Natural killer cell treated with Interleukin-12 subunit alpha and Interleukin-12 subunit beta and Interleukin-15 and Interleukin-18, amount 100 ng/mL, for 72 hours (primary cell): ENCODE measurements around the gene TMPRSS5. TPM values are rescaled to one million over a fixed set of nuclear protein-coding genes. Genes with fewer than 3 reads are reported as not detected.
"Not testable (repeated sequence)": the region's sequence is repeated elsewhere in the genome, so short reads cannot be mapped to it uniquely, and the experiment has no call there.

Source experiments
- ATAC-seq, 2 donors: fragments of 150-1000 bp; cut with Tn5 transposase in 1 of 2; sonication (Bioruptor Pico), chemical (Tn5 transposase) in 1 of 2; 2 replicates each; pipeline ENCODE4 v1.10.0; 2021
- DNase-seq: peaks from one replicate; pipeline ENCODE4 v3.0.0; 2022; ENCODE audit warnings: low spot score
- H3K27ac Mint-ChIP-seq, 2 donors: 1 replicate in 1 of 2; 2 replicates in 1 of 2; pipeline ENCODE4 v1.8.0; 2022; ENCODE audit warnings: mixed read lengths in 2 of 2, mild to moderate bottlenecking in 1 of 2, moderate library complexity in 1 of 2
- H3K27me3 Mint-ChIP-seq, 2 donors: 1 replicate in 1 of 2; 2 replicates in 1 of 2; pipeline ENCODE4 v1.8.0; 2022; ENCODE audit warnings: mixed read lengths in 2 of 2
- H3K36me3 Mint-ChIP-seq: one replicate; pipeline ENCODE4 v1.8.0; 2022; ENCODE audit warnings: mixed read lengths
- H3K4me1 Mint-ChIP-seq, 2 donors: 1 replicate in 1 of 2; 2 replicates in 1 of 2; pipeline ENCODE4 v1.8.0; 2022; ENCODE audit warnings: low read depth in 2 of 2, mixed read lengths in 2 of 2, mild to moderate bottlenecking in 1 of 2
- H3K4me3 Mint-ChIP-seq: one replicate; pipeline ENCODE4 v1.8.0; 2022; ENCODE audit warnings: mixed read lengths
- H3K9me3 Mint-ChIP-seq: 2 replicates; pipeline ENCODE4 v1.8.0; 2022; ENCODE audit warnings: mixed read lengths
- total RNA-seq, 2 donors: library from RNA; stranded (reverse); gene quantifications; one replicate each; pipeline ENCODE4 v1.2.3, GENCODE V29; 2022

Gene TMPRSS5
- total RNA-seq, 2 donors from 2014 or later = 0.38 to 2.1 TPM

- not testable (repeated sequence) for H3K4me3 Mint-ChIP-seq, H3K9me3 Mint-ChIP-seq, DNase-seq, H3K36me3 Mint-ChIP-seq, H3K27me3 Mint-ChIP-seq, H3K27ac Mint-ChIP-seq, H3K4me1 Mint-ChIP-seq, ATAC-seq
Measured at GRCh38 chr11:113720478-113720877, 14.4 kb upstream of the TMPRSS5 start.

GRCh38 chr11:113715882-113716625, 9.9 kb upstream of the TMPRSS5 start:
- H3K9me3 Mint-ChIP-seq = no peaks in the 10 kb centered on the region
- ATAC-seq (no peak), DNase-seq (no peak)
- H3K4me1 Mint-ChIP-seq = no peaks in the 10 kb centered on the region
- H3K4me3 Mint-ChIP-seq = no peak overlapping the region
- H3K27me3 Mint-ChIP-seq = no peaks in the 10 kb centered on the region
- peaks cover 6% of the 10 kb centered on the region for H3K36me3 Mint-ChIP-seq
- no peak overlapping the region for H3K27ac Mint-ChIP-seq

- Mint-ChIP-seq H3K36me3 (peaks cover 6% of the 10 kb centered on the region), H3K4me1 (no peaks in the 10 kb centered on the region), H3K9me3 (no peaks in the 10 kb centered on the region), H3K27ac (no peak overlapping the region), H3K4me3 (no peak overlapping the region), H3K27me3 (no peaks in the 10 kb centered on the region)
- no peak for DNase-seq
- ATAC-seq = no peak
Measured at GRCh38 chr11:113715273-113715672, 9.2 kb upstream of the TMPRSS5 start.

GRCh38 chr11:113710989-113711388, 4.9 kb upstream of the TMPRSS5 start:
- H3K4me1 Mint-ChIP-seq = no peaks in the 10 kb centered on the region
- DNase-seq (no peak), ATAC-seq (no peak)
- H3K36me3 Mint-ChIP-seq = peaks cover 32% of the 10 kb centered on the region
- H3K9me3 Mint-ChIP-seq = peaks cover 7% of the 10 kb centered on the region
- no peak overlapping the region for H3K27ac Mint-ChIP-seq
- no peaks in the 10 kb centered on the region for H3K27me3 Mint-ChIP-seq
- no peak overlapping the region for H3K4me3 Mint-ChIP-seq

GRCh38 chr11:113703551-113703950, 2.6 kb downstream of the TMPRSS5 start:
- not testable (repeated sequence) for H3K4me3 Mint-ChIP-seq, H3K27me3 Mint-ChIP-seq, H3K9me3 Mint-ChIP-seq, H3K4me1 Mint-ChIP-seq, H3K27ac Mint-ChIP-seq, DNase-seq, ATAC-seq
- H3K36me3 Mint-ChIP-seq = peaks cover 16% of the 10 kb centered on the region

- Mint-ChIP-seq H3K27ac (no peak overlapping the region), H3K36me3 (no peaks in the 10 kb centered on the region), H3K27me3 (no peaks in the 10 kb centered on the region), H3K4me3 (no peak overlapping the region), H3K9me3 (peaks cover 3% of the 10 kb centered on the region), H3K4me1 (no peaks in the 10 kb centered on the region)
- no peak for ATAC-seq
- DNase-seq = no peak
Measured at GRCh38 chr11:113701491-113701890, 4.6 kb downstream of the TMPRSS5 start.

- no peak overlapping the region for H3K27ac Mint-ChIP-seq
- H3K9me3 Mint-ChIP-seq = no peaks in the 10 kb centered on the region
- no peak for DNase-seq
- peaks cover 0 to 13% of the 10 kb centered on the region in 2 donors for H3K4me1 Mint-ChIP-seq
- ATAC-seq = no peak
- no peaks in the 10 kb centered on the region for H3K27me3 Mint-ChIP-seq
- no peak overlapping the region for H3K4me3 Mint-ChIP-seq
- H3K36me3 Mint-ChIP-seq = no peaks in the 10 kb centered on the region
Measured at GRCh38 chr11:113698515-113698914, 7.6 kb downstream of the TMPRSS5 start.

GRCh38 chr11:113697756-113698407, 8.2 kb downstream of the TMPRSS5 start:
- no peak overlapping the region for H3K4me3 Mint-ChIP-seq
- no peak for ATAC-seq
- H3K36me3 Mint-ChIP-seq = no peaks in the 10 kb centered on the region
- no peak overlapping the region for H3K27ac Mint-ChIP-seq
- H3K9me3 Mint-ChIP-seq = no peaks in the 10 kb centered on the region
- DNase-seq = no peak
- no peaks in the 10 kb centered on the region for H3K27me3 Mint-ChIP-seq
- peaks cover 0 to 13% of the 10 kb centered on the region in 2 donors for H3K4me1 Mint-ChIP-seq

- ATAC-seq = no peak
- H3K27me3 Mint-ChIP-seq = no peaks in the 10 kb centered on the region
- H3K4me1 Mint-ChIP-seq = peaks cover 0 to 13% of the 10 kb centered on the region in 2 donors
- H3K9me3 Mint-ChIP-seq = no peaks in the 10 kb centered on the region
- H3K36me3 Mint-ChIP-seq = no peaks in the 10 kb centered on the region
- no peak overlapping the region for H3K27ac Mint-ChIP-seq
- H3K4me3 Mint-ChIP-seq = no peak overlapping the region
- DNase-seq = no peak
Measured at GRCh38 chr11:113697111-113697510, 9.0 kb downstream of the TMPRSS5 start.

GRCh38 chr11:113695207-113695606, 10.9 kb downstream of the TMPRSS5 start:
- peak overlapping the region in 1 of 2 donors; percentile 45 for H3K27ac Mint-ChIP-seq
- ATAC-seq = peak; percentile 63 to 70
- H3K9me3 Mint-ChIP-seq = no peaks in the 10 kb centered on the region
- no peaks in the 10 kb centered on the region for H3K36me3 Mint-ChIP-seq
- H3K4me3 Mint-ChIP-seq = peak overlapping the region; percentile 37
- H3K4me1 Mint-ChIP-seq = peaks cover 0 to 13% of the 10 kb centered on the region in 2 donors
- no peak for DNase-seq
- H3K27me3 Mint-ChIP-seq = no peaks in the 10 kb centered on the region

GRCh38 chr11:113694390-113694789, 11.7 kb downstream of the TMPRSS5 start:
- Mint-ChIP-seq H3K4me1 (peaks cover 0 to 13% of the 10 kb centered on the region in 2 donors), H3K9me3 (no peaks in the 10 kb centered on the region), H3K27me3 (no peaks in the 10 kb centered on the region), H3K4me3 (no peak overlapping the region), H3K36me3 (no peaks in the 10 kb centered on the region), H3K27ac (peak overlapping the region in 1 of 2 donors; percentile 45)
- DNase-seq = no peak
- ATAC-seq = no peak

- no peak for ATAC-seq
- no peak for DNase-seq
- H3K9me3 Mint-ChIP-seq = no peaks in the 10 kb centered on the region
- H3K4me3 Mint-ChIP-seq = no peak overlapping the region
- peaks cover 0 to 13% of the 10 kb centered on the region in 2 donors for H3K4me1 Mint-ChIP-seq
- no peaks in the 10 kb centered on the region for H3K27me3 Mint-ChIP-seq
- no peaks in the 10 kb centered on the region for H3K36me3 Mint-ChIP-seq
- H3K27ac Mint-ChIP-seq = no peak overlapping the region
Measured at GRCh38 chr11:113693030-113693429, 13.1 kb downstream of the TMPRSS5 start.

- peaks cover 5 to 15% of the 10 kb centered on the region in 2 donors for H3K4me1 Mint-ChIP-seq
- no peak overlapping the region for H3K27ac Mint-ChIP-seq
- ATAC-seq = peak in 1 of 2 donors; percentile 25
- no peaks in the 10 kb centered on the region for H3K36me3 Mint-ChIP-seq
- no peaks in the 10 kb centered on the region for H3K9me3 Mint-ChIP-seq
- no peaks in the 10 kb centered on the region for H3K27me3 Mint-ChIP-seq
- H3K4me3 Mint-ChIP-seq = no peak overlapping the region
- no peak for DNase-seq
Measured at GRCh38 chr11:113690619-113691569, 15.2 kb downstream of the TMPRSS5 start.
